ENCODE results near the gene HMGB2.

The HMGB2 gene

GRCh38 chr4:173282626-173283025 lies 51.5 kb downstream of the HMGB2 start:
- no peak for DNase-seq

- DNase-seq, result no peak
These were observed 51.9 kb downstream of the HMGB2 start for GRCh38 chr4:173282256-173282562.

- no peak for DNase-seq
These were observed 52.5 kb downstream of the HMGB2 start for GRCh38 chr4:173281406-173282255.
